ENCODE data around the gene NAT9.

NAT9 gene

DNA sequence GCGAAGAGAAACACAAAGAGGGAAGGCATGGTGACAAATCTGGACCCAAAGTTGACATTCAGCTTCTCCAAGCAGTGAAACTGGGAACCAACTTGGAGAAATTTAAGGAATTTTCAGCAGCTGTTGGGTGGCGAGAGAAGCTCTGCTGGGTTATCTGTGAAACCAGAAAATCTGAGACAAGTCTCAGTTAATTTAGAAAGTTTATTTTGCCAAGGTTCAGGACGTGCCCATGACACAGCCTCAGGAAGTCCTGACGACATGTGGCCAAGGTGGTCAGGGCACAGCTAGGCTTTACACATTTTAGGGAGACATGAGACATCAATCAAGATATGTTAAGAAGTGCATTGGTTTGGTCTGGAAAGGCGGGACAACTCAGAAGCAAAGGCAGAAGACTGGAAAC lies 52.3 kb downstream of the NAT9 start:
- no peak for DNase-seq

DNA sequence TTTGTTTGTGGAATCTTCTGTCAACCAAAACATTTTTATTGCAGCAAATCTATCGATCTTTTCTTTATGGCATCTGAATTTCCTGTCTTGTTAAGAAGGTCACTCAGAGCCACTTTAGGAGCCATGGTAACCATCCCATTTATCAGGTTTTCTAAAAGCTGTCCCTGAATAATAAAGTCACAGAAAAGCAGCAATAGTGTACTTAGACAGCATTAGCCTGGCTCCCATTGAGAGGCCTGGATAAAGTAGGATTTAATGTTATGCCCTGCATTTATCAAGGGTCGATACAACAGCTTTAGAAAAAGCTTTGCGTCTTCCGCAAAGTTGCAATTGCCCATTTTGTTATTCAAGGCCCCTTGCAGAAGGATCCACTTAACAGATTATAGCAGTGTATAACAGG lies 53.4 kb downstream of the NAT9 start:
- no peak for DNase-seq

Data from OCI-M1 (cell line).